Mononuclear cell (primary cell): Measurements from ENCODE around the gene NOL11. TPM values are rescaled to one million over a fixed set of nuclear protein-coding genes. Genes with fewer than 3 reads are reported as not detected.
"Not testable (repeated sequence)": the region's sequence is repeated elsewhere in the genome, so short reads cannot be mapped to it uniquely, and the experiment has no call there.

Source experiments
- H3K27me3 ChIP-seq: 2 replicates; pipeline ENCODE4 v1.6.0; 2011; ENCODE audit warnings: low read length, control low read depth; ENCODE audit not compliant: insufficient read depth
- H3K4me1 ChIP-seq: 2 replicates; pipeline ENCODE4 v1.5.1; 2011; ENCODE audit warnings: mild to moderate bottlenecking, low read length, control low read depth; ENCODE audit not compliant: insufficient read depth
- H3K4me3 ChIP-seq: 2 replicates; pipeline ENCODE4 v1.5.1; 2011; ENCODE audit warnings: mild to moderate bottlenecking, low read length, moderate library complexity
- H3K9me3 ChIP-seq: 2 replicates; pipeline ENCODE4 v1.5.1; 2011; ENCODE audit warnings: low read depth, mild to moderate bottlenecking, control low read depth, low read length
- total RNA-seq: library from RNA; depleted of rRNA; stranded (reverse); fragments of >200 nt; gene quantifications from one replicate; pipeline ENCODE4 v1.2.3, GENCODE V29; 2012

NOL11 gene
- total RNA-seq, 1 donor: 76.5 TPM

- Histone ChIP-seq H3K9me3 (no peaks in the 10 kb centered on the region), H3K4me3 (no peak overlapping the region), H3K4me1 (no peaks in the 10 kb centered on the region), H3K27me3 (no peaks in the 10 kb centered on the region)
These were observed 21.4 kb upstream of the NOL11 start for GRCh38 chr17:67696347-67696746.

GRCh38 chr17:67696853-67697498 lies 20.8 kb upstream of the NOL11 start:
- Histone ChIP-seq H3K27me3 (no peaks in the 10 kb centered on the region), H3K4me3 (no peak overlapping the region), H3K4me1 (no peaks in the 10 kb centered on the region), H3K9me3 (no peaks in the 10 kb centered on the region)

- Histone ChIP-seq H3K27me3 (no peaks in the 10 kb centered on the region), H3K9me3 (no peaks in the 10 kb centered on the region), H3K4me3 (no peak overlapping the region), H3K4me1 (no peaks in the 10 kb centered on the region)
These were observed 17.6 kb upstream of the NOL11 start for GRCh38 chr17:67700037-67700724.

GRCh38 chr17:67700725-67701119 lies 17.0 kb upstream of the NOL11 start:
- Histone ChIP-seq H3K9me3 (no peaks in the 10 kb centered on the region), H3K27me3 (no peaks in the 10 kb centered on the region), H3K4me3 (no peak overlapping the region), H3K4me1 (no peaks in the 10 kb centered on the region)

- H3K9me3 ChIP-seq, H3K4me1 ChIP-seq, H3K4me3 ChIP-seq, H3K27me3 ChIP-seq: not testable (repeated sequence)
These were observed 14.9 kb upstream of the NOL11 start for GRCh38 chr17:67702861-67703260.

GRCh38 chr17:67707442-67707841 lies 10.3 kb upstream of the NOL11 start:
- no peaks in the 10 kb centered on the region for H3K4me1 ChIP-seq
- no peaks in the 10 kb centered on the region for H3K9me3 ChIP-seq
- no peak overlapping the region for H3K4me3 ChIP-seq
- H3K27me3 ChIP-seq: no peaks in the 10 kb centered on the region

- Histone ChIP-seq H3K9me3 (no peaks in the 10 kb centered on the region), H3K4me1 (no peaks in the 10 kb centered on the region), H3K27me3 (no peaks in the 10 kb centered on the region), H3K4me3 (no peak overlapping the region)
These were observed 9.4 kb upstream of the NOL11 start for GRCh38 chr17:67708378-67708777.

GRCh38 chr17:67711916-67712315 lies 5.8 kb upstream of the NOL11 start:
- Histone ChIP-seq H3K9me3 (no peaks in the 10 kb centered on the region), H3K4me3 (no peak overlapping the region), H3K27me3 (no peaks in the 10 kb centered on the region), H3K4me1 (peaks cover 2% of the 10 kb centered on the region)

- Histone ChIP-seq H3K4me1 (peaks cover 6% of the 10 kb centered on the region), H3K9me3 (no peaks in the 10 kb centered on the region), H3K4me3 (no peak overlapping the region), H3K27me3 (no peaks in the 10 kb centered on the region)
These were observed 5.4 kb upstream of the NOL11 start for GRCh38 chr17:67712375-67712774.

GRCh38 chr17:67713169-67713568 lies 4.6 kb upstream of the NOL11 start:
- H3K27me3 ChIP-seq: no peaks in the 10 kb centered on the region
- peaks cover 7% of the 10 kb centered on the region for H3K4me1 ChIP-seq
- no peak overlapping the region for H3K4me3 ChIP-seq
- no peaks in the 10 kb centered on the region for H3K9me3 ChIP-seq

GRCh38 chr17:67716405-67716798 lies 1.3 kb upstream of the NOL11 start:
- H3K27me3 ChIP-seq: no peaks in the 10 kb centered on the region
- no peaks in the 10 kb centered on the region for H3K9me3 ChIP-seq
- H3K4me1 ChIP-seq: peaks cover 21% of the 10 kb centered on the region
- H3K4me3 ChIP-seq: no peak overlapping the region

- H3K4me3 ChIP-seq: peak overlapping the region; percentile 92
- no peaks in the 10 kb centered on the region for H3K27me3 ChIP-seq
- H3K4me1 ChIP-seq: peaks cover 21% of the 10 kb centered on the region
- H3K9me3 ChIP-seq: no peaks in the 10 kb centered on the region
These were observed 528 bp upstream of the NOL11 start for GRCh38 chr17:67717192-67717623.

- Histone ChIP-seq H3K27me3 (no peaks in the 10 kb centered on the region), H3K9me3 (no peaks in the 10 kb centered on the region), H3K4me1 (peaks cover 21% of the 10 kb centered on the region), H3K4me3 (peak overlapping the region; percentile 92)
These were observed 697 bp downstream of the NOL11 start for GRCh38 chr17:67718325-67718941.

GRCh38 chr17:67725373-67725791 lies 7.6 kb downstream of the NOL11 start:
- H3K27me3 ChIP-seq: no peaks in the 10 kb centered on the region
- no peaks in the 10 kb centered on the region for H3K4me1 ChIP-seq
- H3K9me3 ChIP-seq: no peaks in the 10 kb centered on the region
- no peak overlapping the region for H3K4me3 ChIP-seq

GRCh38 chr17:67725807-67726206 lies 8.1 kb downstream of the NOL11 start:
- H3K9me3 ChIP-seq: no peaks in the 10 kb centered on the region
- H3K4me1 ChIP-seq: no peaks in the 10 kb centered on the region
- no peaks in the 10 kb centered on the region for H3K27me3 ChIP-seq
- H3K4me3 ChIP-seq: no peak overlapping the region
